ENCODE results near the gene MMP2. TPM values are rescaled to one million over a fixed set of nuclear protein-coding genes. Genes with fewer than 3 reads are reported as not detected.

Gene MMP2
- total RNA-seq, 1 experiment from 2014 or later: 1.5 TPM

DNA sequence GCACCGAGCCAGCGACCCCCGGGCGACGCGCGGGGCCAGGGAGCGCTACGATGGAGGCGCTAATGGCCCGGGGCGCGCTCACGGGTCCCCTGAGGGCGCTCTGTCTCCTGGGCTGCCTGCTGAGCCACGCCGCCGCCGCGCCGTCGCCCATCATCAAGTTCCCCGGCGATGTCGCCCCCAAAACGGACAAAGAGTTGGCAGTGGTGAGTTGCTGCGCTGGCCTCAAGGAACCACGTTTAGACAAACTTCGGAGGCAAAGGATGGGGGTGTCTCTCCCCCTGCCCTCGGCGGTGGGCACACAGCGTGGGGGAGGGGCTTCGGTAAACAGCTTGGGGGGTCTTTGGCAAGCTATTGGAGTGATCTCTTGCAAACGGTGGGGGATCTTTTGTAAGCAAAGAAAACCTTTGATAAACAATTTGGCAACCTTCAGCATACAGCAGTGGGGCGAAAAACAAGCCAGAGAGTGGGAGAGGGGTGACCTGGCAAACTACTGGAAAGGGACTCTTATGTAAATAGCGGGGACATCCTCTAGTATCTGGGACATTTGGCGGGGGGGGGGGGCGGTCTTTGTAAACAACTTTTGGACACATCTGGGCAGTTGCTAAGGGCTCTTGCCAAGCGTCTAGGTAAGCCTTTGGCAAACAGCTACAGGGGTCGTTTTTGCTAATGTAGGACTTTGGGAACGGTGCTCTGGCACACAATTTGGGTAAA, 587 bp downstream of the MMP2 start:
- TF ChIP-seq CEBPB (IDR thresholded peaks at IDR 0.05; ENCODE audit: low read depth) (no peak), POLR2AphosphoS5 (IDR thresholded peaks at IDR 0.05; ENCODE audit: low read depth, low read length) (no peak), SP1 (IDR thresholded peaks at IDR 0.05; ENCODE audit: low read depth) (no peak)
- TF ChIP-seq, protein P1, sequence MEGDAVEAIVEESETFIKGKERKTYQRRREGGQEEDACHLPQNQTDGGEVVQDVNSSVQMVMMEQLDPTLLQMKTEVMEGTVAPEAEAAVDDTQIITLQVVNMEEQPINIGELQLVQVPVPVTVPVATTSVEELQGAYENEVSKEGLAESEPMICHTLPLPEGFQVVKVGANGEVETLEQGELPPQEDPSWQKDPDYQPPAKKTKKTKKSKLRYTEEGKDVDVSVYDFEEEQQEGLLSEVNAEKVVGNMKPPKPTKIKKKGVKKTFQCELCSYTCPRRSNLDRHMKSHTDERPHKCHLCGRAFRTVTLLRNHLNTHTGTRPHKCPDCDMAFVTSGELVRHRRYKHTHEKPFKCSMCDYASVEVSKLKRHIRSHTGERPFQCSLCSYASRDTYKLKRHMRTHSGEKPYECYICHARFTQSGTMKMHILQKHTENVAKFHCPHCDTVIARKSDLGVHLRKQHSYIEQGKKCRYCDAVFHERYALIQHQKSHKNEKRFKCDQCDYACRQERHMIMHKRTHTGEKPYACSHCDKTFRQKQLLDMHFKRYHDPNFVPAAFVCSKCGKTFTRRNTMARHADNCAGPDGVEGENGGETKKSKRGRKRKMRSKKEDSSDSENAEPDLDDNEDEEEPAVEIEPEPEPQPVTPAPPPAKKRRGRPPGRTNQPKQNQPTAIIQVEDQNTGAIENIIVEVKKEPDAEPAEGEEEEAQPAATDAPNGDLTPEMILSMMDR (IDR thresholded peaks at IDR 0.05 in 2 of 3, conservative IDR thresholded peaks at IDR 0.05 in 1 of 3; ENCODE audit: borderline replicate concordance in 1 of 3, insufficient read depth in 1 of 3, low read depth in 2 of 3, low read length in 2 of 3): no peak
- Histone ChIP-seq H3K4me2 (ENCODE audit: low read length) (no peak overlapping the region), H3K36me3 (ENCODE audit: control insufficient read depth in 1 of 2, insufficient read depth in 2 of 2, low read length in 2 of 2) (no peaks in the 10 kb centered on the region), H3K9me3 (ENCODE audit: control insufficient read depth in 1 of 2, insufficient read depth in 1 of 2, low read depth in 1 of 2, low read length in 2 of 2) (no peaks in the 10 kb centered on the region), H3K9ac (ENCODE audit: low read length) (no peak overlapping the region), H3K27me3 (ENCODE audit: insufficient read depth, low read length) (no peaks in the 10 kb centered on the region), H3K27ac (ENCODE audit: low read depth, low read length) (no peak overlapping the region), H3K9me2 (ENCODE audit: insufficient read depth) (no peaks in the 10 kb centered on the region), H2AFZ (ENCODE audit: low read depth, low read length, poor library complexity, severe bottlenecking) (no peak overlapping the region), H3K4me3 (replicated peaks in 1 of 2; ENCODE audit: low read depth in 1 of 2, low read length in 2 of 2) (no peak overlapping the region), H3K4me1 (ENCODE audit: control insufficient read depth in 1 of 2, insufficient read depth in 2 of 2, low read length in 2 of 2) (no peaks in the 10 kb centered on the region), H3K79me2 (ENCODE audit: insufficient read depth, low read length) (no peaks in the 10 kb centered on the region), H4K20me1 (ENCODE audit: insufficient read depth) (no peaks in the 10 kb centered on the region)
- DNase-seq (ENCODE audit: low read depth, low spot score) (no peak), ATAC-seq (no peak)
- RAD21 ChIA-PET (ENCODE audit: low non-redundant PET in 1 of 2, low total read pairs in 2 of 2, uncharacterized antibody in 2 of 2, unreplicated experiment in 2 of 2): no interaction called here
- no TSS peak for BruUV-seq (replicated peaks)
- intact Hi-C loops (cut with micrococcal nuclease): no loop called here
- CTCF ChIA-PET: no interaction called here
- POLR2A ChIA-PET: interaction anchor here (0.7 kb wide), 1 partner anchor 1768 kb away, joined by 3 read pairs; no protein-coding TSS in a partner anchor

DNA sequence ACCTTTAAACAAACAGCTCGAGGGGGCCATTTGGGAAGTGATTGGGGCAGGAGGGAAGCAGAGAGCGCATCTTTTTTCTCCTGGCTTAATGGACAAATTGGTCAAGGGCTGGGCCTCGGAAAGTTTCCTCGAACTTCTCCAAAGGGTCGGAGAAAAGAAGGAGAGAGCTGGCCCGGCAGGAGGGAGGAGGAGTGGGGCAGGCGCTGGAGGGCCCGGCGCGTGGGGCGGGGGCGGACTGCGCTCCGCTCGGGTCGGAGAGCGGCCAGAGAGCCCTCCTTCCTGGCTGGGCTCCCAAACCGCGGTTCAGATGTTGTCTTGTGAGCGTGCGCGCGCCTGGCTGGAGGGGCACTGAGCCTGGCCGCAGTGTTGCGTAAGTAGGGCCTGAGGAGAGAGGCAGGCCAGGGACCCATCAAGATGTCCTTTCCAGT, 1.2 kb downstream of the MMP2 start:
- Histone ChIP-seq H3K36me3 (ENCODE audit: control insufficient read depth in 1 of 2, insufficient read depth in 2 of 2, low read length in 2 of 2) (no peaks in the 10 kb centered on the region), H3K9ac (ENCODE audit: low read length) (no peak overlapping the region), H3K27me3 (ENCODE audit: insufficient read depth, low read length) (no peaks in the 10 kb centered on the region), H3K9me3 (ENCODE audit: control insufficient read depth in 1 of 2, insufficient read depth in 1 of 2, low read depth in 1 of 2, low read length in 2 of 2) (no peaks in the 10 kb centered on the region), H3K9me2 (ENCODE audit: insufficient read depth) (no peaks in the 10 kb centered on the region), H4K20me1 (ENCODE audit: insufficient read depth) (no peaks in the 10 kb centered on the region), H3K79me2 (ENCODE audit: insufficient read depth, low read length) (no peaks in the 10 kb centered on the region), H2AFZ (ENCODE audit: low read depth, low read length, poor library complexity, severe bottlenecking) (no peak overlapping the region), H3K4me3 (replicated peaks in 1 of 2; ENCODE audit: low read depth in 1 of 2, low read length in 2 of 2) (no peak overlapping the region), H3K4me1 (ENCODE audit: control insufficient read depth in 1 of 2, insufficient read depth in 2 of 2, low read length in 2 of 2) (no peaks in the 10 kb centered on the region), H3K27ac (ENCODE audit: low read depth, low read length) (no peak overlapping the region), H3K4me2 (ENCODE audit: low read length) (no peak overlapping the region)
- DNase-seq (ENCODE audit: low read depth, low spot score) (no peak), ATAC-seq (no peak)
- POLR2A ChIA-PET: interaction anchor here (0.7 kb wide), 1 partner anchor 1768 kb away, joined by 3 read pairs; no protein-coding TSS in a partner anchor
- no TSS peak for BruUV-seq (replicated peaks)
- RAD21 ChIA-PET (ENCODE audit: low non-redundant PET in 1 of 2, low total read pairs in 2 of 2, uncharacterized antibody in 2 of 2, unreplicated experiment in 2 of 2): no interaction called here
- intact Hi-C loops (cut with micrococcal nuclease): no loop called here
- CTCF ChIA-PET: no interaction called here
- no peak for TF ChIP-seq FOSL1 (IDR thresholded peaks at IDR 0.05; ENCODE audit: low read depth)
- no peak for TF ChIP-seq SRF (IDR thresholded peaks at IDR 0.05; ENCODE audit: low read depth)
- TF ChIP-seq EZH2 (IDR thresholded peaks at IDR 0.05): no peak
- TF ChIP-seq, protein P2, sequence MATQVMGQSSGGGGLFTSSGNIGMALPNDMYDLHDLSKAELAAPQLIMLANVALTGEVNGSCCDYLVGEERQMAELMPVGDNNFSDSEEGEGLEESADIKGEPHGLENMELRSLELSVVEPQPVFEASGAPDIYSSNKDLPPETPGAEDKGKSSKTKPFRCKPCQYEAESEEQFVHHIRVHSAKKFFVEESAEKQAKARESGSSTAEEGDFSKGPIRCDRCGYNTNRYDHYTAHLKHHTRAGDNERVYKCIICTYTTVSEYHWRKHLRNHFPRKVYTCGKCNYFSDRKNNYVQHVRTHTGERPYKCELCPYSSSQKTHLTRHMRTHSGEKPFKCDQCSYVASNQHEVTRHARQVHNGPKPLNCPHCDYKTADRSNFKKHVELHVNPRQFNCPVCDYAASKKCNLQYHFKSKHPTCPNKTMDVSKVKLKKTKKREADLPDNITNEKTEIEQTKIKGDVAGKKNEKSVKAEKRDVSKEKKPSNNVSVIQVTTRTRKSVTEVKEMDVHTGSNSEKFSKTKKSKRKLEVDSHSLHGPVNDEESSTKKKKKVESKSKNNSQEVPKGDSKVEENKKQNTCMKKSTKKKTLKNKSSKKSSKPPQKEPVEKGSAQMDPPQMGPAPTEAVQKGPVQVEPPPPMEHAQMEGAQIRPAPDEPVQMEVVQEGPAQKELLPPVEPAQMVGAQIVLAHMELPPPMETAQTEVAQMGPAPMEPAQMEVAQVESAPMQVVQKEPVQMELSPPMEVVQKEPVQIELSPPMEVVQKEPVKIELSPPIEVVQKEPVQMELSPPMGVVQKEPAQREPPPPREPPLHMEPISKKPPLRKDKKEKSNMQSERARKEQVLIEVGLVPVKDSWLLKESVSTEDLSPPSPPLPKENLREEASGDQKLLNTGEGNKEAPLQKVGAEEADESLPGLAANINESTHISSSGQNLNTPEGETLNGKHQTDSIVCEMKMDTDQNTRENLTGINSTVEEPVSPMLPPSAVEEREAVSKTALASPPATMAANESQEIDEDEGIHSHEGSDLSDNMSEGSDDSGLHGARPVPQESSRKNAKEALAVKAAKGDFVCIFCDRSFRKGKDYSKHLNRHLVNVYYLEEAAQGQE (IDR thresholded peaks at IDR 0.05; ENCODE audit: low read depth): no peak
- no peak for TF ChIP-seq POLR2AphosphoS5 (IDR thresholded peaks at IDR 0.05; ENCODE audit: low read depth, low read length)
- no peak for TF ChIP-seq EGR1 (IDR thresholded peaks at IDR 0.05; ENCODE audit: low read depth)
- no peak for TF ChIP-seq RAD21 (IDR thresholded peaks at IDR 0.05; ENCODE audit: low read depth)
- TF ChIP-seq CBX3 (IDR thresholded peaks at IDR 0.05; ENCODE audit: low read depth): no peak
- TF ChIP-seq, protein P3, sequence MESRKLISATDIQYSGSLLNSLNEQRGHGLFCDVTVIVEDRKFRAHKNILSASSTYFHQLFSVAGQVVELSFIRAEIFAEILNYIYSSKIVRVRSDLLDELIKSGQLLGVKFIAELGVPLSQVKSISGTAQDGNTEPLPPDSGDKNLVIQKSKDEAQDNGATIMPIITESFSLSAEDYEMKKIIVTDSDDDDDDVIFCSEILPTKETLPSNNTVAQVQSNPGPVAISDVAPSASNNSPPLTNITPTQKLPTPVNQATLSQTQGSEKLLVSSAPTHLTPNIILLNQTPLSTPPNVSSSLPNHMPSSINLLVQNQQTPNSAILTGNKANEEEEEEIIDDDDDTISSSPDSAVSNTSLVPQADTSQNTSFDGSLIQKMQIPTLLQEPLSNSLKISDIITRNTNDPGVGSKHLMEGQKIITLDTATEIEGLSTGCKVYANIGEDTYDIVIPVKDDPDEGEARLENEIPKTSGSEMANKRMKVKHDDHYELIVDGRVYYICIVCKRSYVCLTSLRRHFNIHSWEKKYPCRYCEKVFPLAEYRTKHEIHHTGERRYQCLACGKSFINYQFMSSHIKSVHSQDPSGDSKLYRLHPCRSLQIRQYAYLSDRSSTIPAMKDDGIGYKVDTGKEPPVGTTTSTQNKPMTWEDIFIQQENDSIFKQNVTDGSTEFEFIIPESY (IDR thresholded peaks at IDR 0.05; ENCODE audit: extremely low read depth, insufficient replicate concordance, low read length): no peak
